Activated naive CD8-positive, alpha-beta T cell treated with anti-CD3 and anti-CD28 coated beads, Interleukin-2, amount 50 U/mL, for 24 hours (primary cell): ENCODE results near the gene SLC38A10.

Source experiments
- ATAC-seq: fragments of 150-1000 bp; cut with Tn5 transposase; one replicate; pipeline ENCODE4 v1.10.0; 2021
- DNase-seq: peaks from one replicate; pipeline ENCODE4 v3.0.0; 2021
- H3K27ac Mint-ChIP-seq: one replicate; pipeline ENCODE4 v1.8.0; 2021; ENCODE audit warnings: mild to moderate bottlenecking, mixed read lengths
- H3K27me3 Mint-ChIP-seq: one replicate; pipeline ENCODE4 v1.8.0; 2021; ENCODE audit warnings: mixed read lengths
- H3K36me3 Mint-ChIP-seq: one replicate; pipeline ENCODE4 v1.8.0; 2021; ENCODE audit warnings: low read depth, mixed read lengths
- H3K4me1 Mint-ChIP-seq: one replicate; pipeline ENCODE4 v1.8.0; 2021; ENCODE audit warnings: mixed read lengths
- H3K4me3 Mint-ChIP-seq: one replicate; pipeline ENCODE4 v1.8.0; 2021; ENCODE audit warnings: mild to moderate bottlenecking, moderate library complexity, mixed read lengths
- H3K9me3 Mint-ChIP-seq: one replicate; pipeline ENCODE4 v1.8.0; 2021; ENCODE audit warnings: mixed read lengths

SLC38A10 gene

GRCh38 chr17:81334391-81334901, 39.3 kb upstream of the SLC38A10 start:
- Mint-ChIP-seq H3K27ac (no peak overlapping the region), H3K4me1 (no peaks in the 10 kb centered on the region), H3K27me3 (peaks cover 25% of the 10 kb centered on the region), H3K36me3 (no peaks in the 10 kb centered on the region), H3K9me3 (no peaks in the 10 kb centered on the region), H3K4me3 (no peak overlapping the region)
- ATAC-seq (no peak), DNase-seq (no peak)

GRCh38 chr17:81333616-81334368, 38.7 kb upstream of the SLC38A10 start:
- no peaks in the 10 kb centered on the region for H3K4me1 Mint-ChIP-seq
- H3K9me3 Mint-ChIP-seq, result no peaks in the 10 kb centered on the region
- no peak overlapping the region for H3K27ac Mint-ChIP-seq
- no peaks in the 10 kb centered on the region for H3K36me3 Mint-ChIP-seq
- no peak for ATAC-seq
- no peak overlapping the region for H3K4me3 Mint-ChIP-seq
- DNase-seq, result no peak
- peaks cover 18% of the 10 kb centered on the region for H3K27me3 Mint-ChIP-seq

GRCh38 chr17:81332914-81333528, 37.9 kb upstream of the SLC38A10 start:
- ATAC-seq, result no peak
- no peaks in the 10 kb centered on the region for H3K36me3 Mint-ChIP-seq
- no peaks in the 10 kb centered on the region for H3K4me1 Mint-ChIP-seq
- no peak for DNase-seq
- H3K9me3 Mint-ChIP-seq, result no peaks in the 10 kb centered on the region
- H3K27ac Mint-ChIP-seq, result no peak overlapping the region
- peaks cover 14% of the 10 kb centered on the region for H3K27me3 Mint-ChIP-seq
- no peak overlapping the region for H3K4me3 Mint-ChIP-seq

GRCh38 chr17:81332118-81332834, 37.2 kb upstream of the SLC38A10 start:
- H3K27ac Mint-ChIP-seq, result no peak overlapping the region

GRCh38 chr17:81331527-81332043, 36.5 kb upstream of the SLC38A10 start:
- DNase-seq (no peak), ATAC-seq (no peak)
- Mint-ChIP-seq H3K27me3 (peaks cover 12% of the 10 kb centered on the region), H3K4me1 (no peaks in the 10 kb centered on the region), H3K27ac (no peak overlapping the region), H3K36me3 (no peaks in the 10 kb centered on the region), H3K4me3 (no peak overlapping the region), H3K9me3 (no peaks in the 10 kb centered on the region)

More at GRCh38 chr17:81332118-81332834, 37.2 kb upstream of the SLC38A10 start:
- H3K4me1 Mint-ChIP-seq, result no peaks in the 10 kb centered on the region
- H3K9me3 Mint-ChIP-seq, result no peaks in the 10 kb centered on the region
- no peak for ATAC-seq
- no peak for DNase-seq
- H3K27me3 Mint-ChIP-seq, result peaks cover 12% of the 10 kb centered on the region
- no peaks in the 10 kb centered on the region for H3K36me3 Mint-ChIP-seq
- H3K4me3 Mint-ChIP-seq, result no peak overlapping the region

GRCh38 chr17:81330884-81331245, 35.8 kb upstream of the SLC38A10 start:
- peaks cover 10% of the 10 kb centered on the region for H3K27me3 Mint-ChIP-seq
- DNase-seq, result no peak
- no peak overlapping the region for H3K4me3 Mint-ChIP-seq
- H3K36me3 Mint-ChIP-seq, result no peaks in the 10 kb centered on the region
- H3K27ac Mint-ChIP-seq, result no peak overlapping the region
- H3K9me3 Mint-ChIP-seq, result no peaks in the 10 kb centered on the region
- no peaks in the 10 kb centered on the region for H3K4me1 Mint-ChIP-seq
- ATAC-seq, result no peak

- Mint-ChIP-seq H3K36me3 (no peaks in the 10 kb centered on the region), H3K27ac (no peak overlapping the region), H3K9me3 (no peaks in the 10 kb centered on the region), H3K4me1 (no peaks in the 10 kb centered on the region), H3K27me3 (peaks cover 10% of the 10 kb centered on the region), H3K4me3 (no peak overlapping the region)
- DNase-seq, result no peak
- ATAC-seq, result no peak
Observed at GRCh38 chr17:81329927-81330883, 35.1 kb upstream of the SLC38A10 start.

GRCh38 chr17:81328978-81329926, 34.1 kb upstream of the SLC38A10 start:
- peaks cover 10% of the 10 kb centered on the region for H3K27me3 Mint-ChIP-seq
- DNase-seq, result no peak
- ATAC-seq, result peak; percentile 5
- H3K9me3 Mint-ChIP-seq, result no peaks in the 10 kb centered on the region
- H3K4me1 Mint-ChIP-seq, result no peaks in the 10 kb centered on the region
- no peaks in the 10 kb centered on the region for H3K36me3 Mint-ChIP-seq
- no peak overlapping the region for H3K27ac Mint-ChIP-seq
- no peak overlapping the region for H3K4me3 Mint-ChIP-seq

GRCh38 chr17:81328489-81328888, 33.4 kb upstream of the SLC38A10 start:
- DNase-seq (no peak), ATAC-seq (no peak)
- no peak overlapping the region for H3K27ac Mint-ChIP-seq
- H3K4me1 Mint-ChIP-seq, result no peaks in the 10 kb centered on the region
- H3K27me3 Mint-ChIP-seq, result peaks cover 10% of the 10 kb centered on the region
- no peaks in the 10 kb centered on the region for H3K36me3 Mint-ChIP-seq
- H3K9me3 Mint-ChIP-seq, result no peaks in the 10 kb centered on the region
- no peak overlapping the region for H3K4me3 Mint-ChIP-seq

GRCh38 chr17:81325714-81326358, 30.7 kb upstream of the SLC38A10 start:
- no peak overlapping the region for H3K4me3 Mint-ChIP-seq
- no peaks in the 10 kb centered on the region for H3K36me3 Mint-ChIP-seq
- no peak overlapping the region for H3K27ac Mint-ChIP-seq
- H3K27me3 Mint-ChIP-seq, result peaks cover 3% of the 10 kb centered on the region
- H3K9me3 Mint-ChIP-seq, result no peaks in the 10 kb centered on the region
- H3K4me1 Mint-ChIP-seq, result no peaks in the 10 kb centered on the region
- DNase-seq, result no peak
- ATAC-seq, result no peak

GRCh38 chr17:81324851-81325713, 30.0 kb upstream of the SLC38A10 start:
- Mint-ChIP-seq H3K36me3 (no peaks in the 10 kb centered on the region), H3K4me1 (no peaks in the 10 kb centered on the region), H3K27ac (no peak overlapping the region), H3K27me3 (no peaks in the 10 kb centered on the region), H3K4me3 (no peak overlapping the region), H3K9me3 (no peaks in the 10 kb centered on the region)
- no peak for DNase-seq
- ATAC-seq, result no peak

GRCh38 chr17:81324177-81324850, 29.2 kb upstream of the SLC38A10 start:
- Mint-ChIP-seq H3K27me3 (no peaks in the 10 kb centered on the region), H3K4me3 (no peak overlapping the region), H3K9me3 (no peaks in the 10 kb centered on the region), H3K27ac (no peak overlapping the region), H3K4me1 (no peaks in the 10 kb centered on the region), H3K36me3 (no peaks in the 10 kb centered on the region)
- DNase-seq (no peak), ATAC-seq (no peak)
